Stimulated activated memory B cell treated with anti-CD40 and anti-IgM and Interleukin-4, amounts not matched to agents 10 μg/mL and 1 μg/mL and 100 μg/mL, for 72 hours (primary cell): ENCODE measurements around the gene RABGAP1.
A peak's percentile ranks its signal among the peaks of the same experiment; 100 is the strongest.

Source experiments
- ATAC-seq: fragments of 150-1000 bp; cut with Tn5 transposase; 2 replicates; pipeline ENCODE4 v1.10.0; 2021
- H3K27ac Mint-ChIP-seq: one replicate; pipeline ENCODE4 v1.8.0; 2022; ENCODE audit warnings: mild to moderate bottlenecking, mixed read lengths
- H3K27me3 Mint-ChIP-seq: one replicate; pipeline ENCODE4 v1.8.0; 2022; ENCODE audit warnings: mixed read lengths
- H3K36me3 Mint-ChIP-seq: one replicate; pipeline ENCODE4 v1.8.0; 2022; ENCODE audit warnings: mixed read lengths
- H3K4me1 Mint-ChIP-seq: one replicate; pipeline ENCODE4 v1.8.0; 2022; ENCODE audit warnings: mixed read lengths
- H3K4me3 Mint-ChIP-seq: one replicate; pipeline ENCODE4 v1.8.0; 2022; ENCODE audit warnings: mild to moderate bottlenecking, moderate library complexity, mixed read lengths
- H3K9me3 Mint-ChIP-seq: one replicate; pipeline ENCODE4 v1.8.0; 2022; ENCODE audit warnings: mixed read lengths

The RABGAP1 gene

GRCh38 chr9:123135430-123135829 is 194.6 kb downstream of the RABGAP1 start:
- H3K4me1 Mint-ChIP-seq = peaks cover 7% of the 10 kb centered on the region
- no peak overlapping the region for H3K27ac Mint-ChIP-seq
- peaks cover 45% of the 10 kb centered on the region for H3K36me3 Mint-ChIP-seq
- no peak overlapping the region for H3K4me3 Mint-ChIP-seq
- no peaks in the 10 kb centered on the region for H3K27me3 Mint-ChIP-seq
- no peaks in the 10 kb centered on the region for H3K9me3 Mint-ChIP-seq
- ATAC-seq = no peak

GRCh38 chr9:123138163-123138562 is 197.3 kb downstream of the RABGAP1 start:
- H3K27ac Mint-ChIP-seq = peak overlapping the region; percentile 17
- peaks cover 14% of the 10 kb centered on the region for H3K4me1 Mint-ChIP-seq
- no peak for ATAC-seq
- peaks cover 63% of the 10 kb centered on the region for H3K36me3 Mint-ChIP-seq
- no peak overlapping the region for H3K4me3 Mint-ChIP-seq
- H3K27me3 Mint-ChIP-seq = no peaks in the 10 kb centered on the region
- H3K9me3 Mint-ChIP-seq = no peaks in the 10 kb centered on the region

- peaks cover 3% of the 10 kb centered on the region for H3K9me3 Mint-ChIP-seq
- H3K4me1 Mint-ChIP-seq = peaks cover 6% of the 10 kb centered on the region
- no peak overlapping the region for H3K4me3 Mint-ChIP-seq
- ATAC-seq = no peak
- H3K27me3 Mint-ChIP-seq = no peaks in the 10 kb centered on the region
- H3K36me3 Mint-ChIP-seq = peaks cover 42% of the 10 kb centered on the region
- H3K27ac Mint-ChIP-seq = no peak overlapping the region
These were observed 208.2 kb downstream of the RABGAP1 start for GRCh38 chr9:123149067-123149466.

GRCh38 chr9:123150708-123151503 is 210.1 kb downstream of the RABGAP1 start:
- peaks cover 6% of the 10 kb centered on the region for H3K4me1 Mint-ChIP-seq
- peaks cover 3% of the 10 kb centered on the region for H3K9me3 Mint-ChIP-seq
- no peak overlapping the region for H3K27ac Mint-ChIP-seq
- peaks cover 30% of the 10 kb centered on the region for H3K36me3 Mint-ChIP-seq
- H3K27me3 Mint-ChIP-seq = no peaks in the 10 kb centered on the region
- H3K4me3 Mint-ChIP-seq = no peak overlapping the region
- no peak for ATAC-seq
